ACHN (cell line): ENCODE results near the gene R3HDML.

Experiments
- DNase-seq: peaks from one replicate; pipeline ENCODE4 v3.0.0-alpha.2; 2015
- in situ Hi-C: cut with HindIII; loops from 2 replicates; pipeline ENCODE4 v1.10.0; 2017; ENCODE audit warnings: low sequenced_read_pairs, low pct_ligation_motif_present, low pct_unique_long_range_greater_than_20kb

The R3HDML gene

DNA sequence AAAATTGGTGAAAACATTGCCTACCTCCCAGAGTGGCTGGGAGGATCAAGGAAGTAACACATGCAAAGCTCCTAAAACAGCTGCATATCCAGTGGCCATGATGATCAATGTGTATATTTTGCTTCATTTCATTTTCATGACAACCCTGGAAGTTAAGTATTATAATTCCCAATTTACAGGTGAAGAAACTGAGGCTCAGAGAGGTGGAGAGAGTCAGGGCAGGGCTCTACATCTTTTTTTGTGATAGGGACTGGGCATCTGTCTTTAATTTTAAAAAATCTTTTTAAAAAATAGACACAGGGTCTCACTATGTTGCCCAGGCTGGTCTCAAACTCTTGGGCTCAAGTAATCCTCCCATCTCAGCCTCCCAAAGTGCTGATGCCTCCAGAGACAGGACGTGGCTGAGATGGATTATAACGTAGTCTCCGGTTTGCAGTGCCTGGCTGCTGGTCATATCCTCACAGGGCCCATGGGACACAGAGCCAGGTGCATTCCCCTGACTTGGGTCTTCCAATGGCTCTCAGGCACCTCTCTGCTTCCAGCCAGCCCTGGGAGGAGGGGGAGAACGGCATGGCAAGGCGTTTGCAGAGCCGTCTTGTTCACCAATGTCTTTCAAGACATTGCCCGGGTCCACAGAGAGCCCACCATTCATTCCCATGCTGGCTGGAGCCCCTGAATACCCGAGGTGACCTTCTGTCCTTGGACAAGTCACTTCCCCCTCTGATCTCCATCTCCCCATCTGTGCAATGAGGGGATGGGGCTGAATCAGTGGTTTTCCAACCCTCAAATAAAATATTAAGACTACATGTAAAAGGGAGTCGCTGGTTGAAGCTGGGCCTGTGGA, 57.0 kb downstream of the R3HDML start:
- DNase-seq: no peak
- in situ Hi-C loops: no loop called here

DNA sequence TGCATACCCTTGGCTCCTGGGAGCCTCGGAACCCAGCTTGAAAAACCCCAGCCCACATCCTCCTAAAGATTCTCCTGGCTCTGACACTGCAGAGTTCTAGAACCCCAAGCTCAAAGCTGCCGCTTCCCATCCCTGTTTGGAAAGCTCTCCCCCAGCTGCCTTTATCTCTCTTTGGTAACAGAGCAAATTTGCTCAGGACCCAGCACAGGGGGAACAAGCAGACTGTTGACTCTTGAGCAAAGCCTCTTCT, 57.5 kb downstream of the R3HDML start:
- in situ Hi-C loops: no loop called here
- no peak for DNase-seq

DNA sequence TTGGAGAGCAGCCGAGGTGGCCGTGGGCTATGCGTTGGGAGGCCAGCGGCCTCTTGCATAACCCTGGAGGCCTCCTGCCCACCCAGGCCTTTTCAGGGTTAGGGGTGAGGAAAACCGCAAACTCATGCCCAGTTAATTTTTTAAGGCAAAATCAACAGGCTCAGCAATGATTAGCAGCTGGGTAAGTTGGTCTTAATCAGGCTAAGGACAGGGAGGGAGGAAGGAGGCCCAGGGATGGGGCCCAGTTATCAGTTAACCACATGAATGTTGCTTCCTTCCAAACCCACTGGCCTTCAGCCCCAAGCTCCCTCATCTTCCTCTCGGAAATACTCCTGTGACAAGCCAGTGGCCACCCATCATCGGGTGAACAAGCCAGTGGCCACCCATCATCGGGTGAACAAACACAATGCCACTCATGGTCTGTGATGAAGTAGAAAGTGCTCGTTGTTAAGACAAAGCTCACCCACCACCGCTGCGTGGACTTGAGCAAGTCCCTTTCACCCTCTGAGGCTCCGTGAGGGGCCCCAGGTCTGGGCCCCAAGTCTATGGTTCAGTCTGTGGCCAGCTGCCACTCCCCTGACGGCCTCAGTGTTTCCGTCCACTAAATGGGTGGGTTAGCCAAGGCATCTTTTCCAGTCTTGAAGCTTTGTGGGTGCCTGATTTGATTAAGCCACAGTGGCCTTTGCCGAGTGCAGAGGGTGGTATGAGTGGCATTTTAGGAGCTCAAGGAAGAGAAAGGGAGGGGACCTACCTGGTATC, 58.0 kb downstream of the R3HDML start:
- no peak for DNase-seq
- in situ Hi-C loops: no loop called here

DNA sequence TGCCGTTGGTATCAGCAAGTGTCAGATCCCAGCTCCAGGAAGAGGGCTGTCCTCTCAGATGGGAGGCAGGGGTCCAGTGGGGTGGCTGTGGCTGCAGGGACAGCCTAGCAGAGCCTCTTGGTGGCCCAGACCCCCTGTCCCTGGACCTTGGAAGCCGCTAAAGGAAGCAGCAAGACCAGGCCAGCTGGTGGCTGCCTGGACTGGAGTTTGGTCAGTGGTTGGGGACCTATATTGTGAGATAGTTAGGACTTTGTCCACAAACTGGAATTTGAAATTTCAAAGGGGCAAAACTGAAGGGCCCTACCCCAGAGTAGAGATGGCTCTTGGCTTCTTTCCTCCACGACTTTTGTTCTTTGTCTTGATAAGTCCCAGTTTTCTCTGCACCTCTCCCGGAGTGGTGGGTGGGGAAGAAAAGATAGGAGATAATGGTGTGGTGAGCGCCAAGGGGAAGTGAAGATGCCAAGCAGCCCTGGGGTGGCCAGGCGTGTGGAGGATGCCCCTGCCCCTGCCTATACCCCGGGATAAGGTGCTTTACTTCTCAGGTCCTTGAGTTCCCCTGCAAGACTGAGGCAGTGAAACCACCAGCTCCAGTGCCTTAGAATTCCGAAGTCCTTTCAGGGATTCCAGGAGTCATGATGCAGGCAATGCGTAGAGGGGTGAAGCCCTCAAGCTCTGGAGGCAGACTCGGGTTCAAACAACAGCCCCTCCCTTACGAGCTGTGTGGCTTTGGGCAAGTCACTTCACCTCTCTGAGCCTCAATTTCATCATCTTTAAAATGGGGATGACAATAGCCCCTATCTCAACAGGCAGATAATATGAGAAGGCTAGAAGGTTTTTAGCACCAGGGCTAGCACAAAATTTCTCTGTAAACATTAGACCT, 58.9 kb downstream of the R3HDML start:
- in situ Hi-C loops: no loop called here
- no peak for DNase-seq

DNA sequence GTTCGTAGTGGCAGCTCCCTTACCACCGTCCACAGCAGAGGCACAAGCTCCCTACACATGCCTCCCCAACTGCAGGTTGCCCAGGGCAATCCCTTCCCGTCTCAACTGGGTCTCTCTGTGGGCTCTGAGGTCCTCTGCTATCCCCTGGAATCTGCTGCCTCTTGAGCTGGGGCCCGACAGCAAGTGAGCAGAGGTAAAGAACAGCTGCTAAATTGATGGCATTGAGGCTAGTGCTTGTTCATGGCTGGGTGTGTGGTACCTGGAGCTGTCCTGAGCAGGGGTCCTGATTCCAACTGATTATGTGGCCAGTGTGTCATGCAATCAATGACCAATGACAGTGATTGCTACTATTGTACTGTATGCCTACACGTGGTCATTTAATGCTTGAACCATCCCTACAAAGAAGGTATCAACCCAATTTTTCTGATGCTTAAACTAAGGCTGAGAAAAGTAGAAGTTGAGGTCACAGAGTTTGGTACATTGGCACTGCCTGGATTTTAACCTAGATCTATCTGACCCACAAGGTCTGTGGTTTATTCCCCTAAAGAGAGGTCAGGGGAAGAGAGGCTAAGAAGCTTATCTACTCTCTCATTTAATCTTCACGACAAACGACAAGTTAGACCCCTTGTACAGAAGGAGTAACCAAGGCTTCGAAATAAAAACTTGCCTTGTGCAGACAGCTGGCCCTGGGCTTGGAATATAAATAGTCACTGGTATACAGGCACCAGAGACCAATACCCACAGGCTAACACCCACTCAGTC, 59.7 kb downstream of the R3HDML start:
- in situ Hi-C loops: no loop called here
- no peak for DNase-seq

DNA sequence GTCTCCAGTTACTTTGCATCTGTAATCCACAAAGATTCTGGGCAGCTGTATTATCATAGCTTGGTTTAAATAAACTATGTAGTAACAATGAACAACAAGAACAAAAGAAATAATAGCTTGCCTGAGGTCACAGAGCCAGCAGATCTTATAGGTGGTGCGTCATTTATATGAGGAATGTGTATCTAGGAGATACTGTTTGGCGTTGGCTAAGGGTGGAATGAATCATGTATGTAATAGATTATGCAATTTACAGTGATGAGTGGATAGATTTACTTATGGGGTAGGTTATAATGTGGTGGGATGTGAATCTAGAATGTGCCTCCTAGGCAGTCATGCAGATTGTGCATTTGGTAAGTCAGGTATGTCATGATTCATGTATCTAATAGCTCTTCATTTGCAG, 61.5 kb downstream of the R3HDML start:
- in situ Hi-C loops: no loop called here
- no peak for DNase-seq

DNA sequence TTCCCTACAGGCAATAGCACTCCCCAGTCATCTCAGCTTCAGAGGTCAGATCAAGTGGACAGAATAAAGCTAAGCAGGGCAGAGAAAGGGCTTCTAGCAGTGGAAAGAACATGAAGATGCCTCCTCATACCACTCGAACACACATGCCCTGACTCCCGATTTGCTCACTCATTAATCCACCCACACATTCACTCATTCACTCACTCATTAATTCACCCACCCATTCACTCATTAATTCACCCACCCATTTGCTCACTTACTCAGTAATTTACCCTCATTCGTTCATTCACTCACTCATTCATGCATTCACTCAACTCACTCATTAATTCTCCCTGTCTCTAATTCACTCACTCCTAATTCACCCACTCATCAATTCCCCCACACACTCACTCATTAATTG, 62.6 kb downstream of the R3HDML start:
- in situ Hi-C loops: no loop called here
- no peak for DNase-seq

DNA sequence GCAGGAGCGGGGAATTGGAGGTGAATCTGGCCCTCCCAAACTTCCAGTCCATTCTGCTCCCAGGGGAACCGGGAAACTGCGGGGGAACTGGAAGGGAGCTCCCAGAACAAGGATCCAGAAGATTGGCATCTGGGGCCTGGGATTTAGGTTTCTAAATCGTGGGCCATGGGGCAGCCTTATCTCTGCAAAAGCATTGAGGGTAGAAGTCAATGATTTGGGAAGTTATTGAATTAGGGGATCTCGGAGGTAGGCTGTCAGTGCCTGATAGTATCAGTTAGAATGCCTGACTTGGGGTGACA, 63.8 kb downstream of the R3HDML start:
- in situ Hi-C loops: no loop called here
- no peak for DNase-seq
